HEK293 (cell line): ENCODE data around the gene PC.
A peak's percentile ranks its signal among the peaks of the same experiment; 100 is the strongest.
"Not testable (repeated sequence)": the region's sequence is repeated elsewhere in the genome, so short reads cannot be mapped to it uniquely, and the experiment has no call there.

ENCODE experiments used
- CTCF ChIA-PET: fragments of 350-600 bp; formaldehyde crosslinking; extraction: SDS; loops from one replicate; lab custom pipeline; 2021; ENCODE audit warnings: antibody characterized with exemption; lab: Yijun Ruan, JAX
- POLR2A ChIA-PET: fragments of 300-600 bp; formaldehyde crosslinking; extraction: SDS; loops from one replicate; lab custom pipeline; 2020; ENCODE audit warnings: antibody characterized with exemption, inconsistent platforms; lab: Yijun Ruan, JAX
- H3K27ac ChIP-seq: fragments of 200-500 bp; sonication (Bioruptor generic); 2 replicates; pipeline ENCODE4 v1.5.1; 2014; ENCODE audit warnings: low read depth, low read length, control low read depth, inconsistent platforms; ENCODE audit errors: extremely low read depth
- H3K36me3 ChIP-seq, 2 experiments: fragments of 200-500 bp in 1 of 2; sonication (Bioruptor generic) in 1 of 2; 1 replicate in 1 of 2; 2 replicates in 1 of 2; pipeline ENCODE4 v1.5.1; 2014 to 2017; ENCODE audit warnings: inconsistent platforms in 2 of 2, low read length in 2 of 2; ENCODE audit not compliant: control insufficient read depth in 2 of 2, insufficient read depth in 1 of 2
- H3K4me1 ChIP-seq: fragments of 200-500 bp; sonication (Bioruptor generic); 2 replicates; pipeline ENCODE4 v1.5.1; 2014; ENCODE audit warnings: mild to moderate bottlenecking, low read length, inconsistent platforms; ENCODE audit not compliant: control insufficient read depth, insufficient read depth
- H3K4me3 ChIP-seq: 2 replicates; pipeline ENCODE4 v1.5.1; 2011; ENCODE audit warnings: low read depth, mild to moderate bottlenecking, control low read depth, low read length, moderate library complexity
- H3K9me3 ChIP-seq: fragments of 200-500 bp; sonication (Bioruptor generic); 2 replicates; pipeline ENCODE4 v1.5.1; 2014; ENCODE audit warnings: low read depth, low read length, inconsistent platforms; ENCODE audit not compliant: control insufficient read depth, insufficient read depth
- GLIS1 ChIP-seq: fragments of 450-650 bp; formaldehyde crosslinking; IDR thresholded peaks from 2 replicates; pipeline ENCODE4 v1.5.1; 2016; ENCODE audit warnings: missing biosample characterization, missing genetic modification characterization
- HOXA7 ChIP-seq: sonication (generic); formaldehyde crosslinking; IDR thresholded peaks from 2 replicates; pipeline ENCODE4 v1.8.1; 2022; ENCODE audit warnings: missing genetic modification reagents, borderline replicate concordance
- HOXC10 ChIP-seq: sonication (generic); formaldehyde crosslinking; IDR thresholded peaks from 2 replicates; pipeline ENCODE4 v1.8.1; 2023; ENCODE audit warnings: mild to moderate bottlenecking, missing genetic modification reagents
- ZBTB11 ChIP-seq: fragments of 450-650 bp; formaldehyde crosslinking; conservative IDR thresholded peaks from 2 replicates; pipeline ENCODE4 v1.5.1; 2016; ENCODE audit warnings: low read depth, missing biosample characterization, missing genetic modification characterization
- ZIC2 ChIP-seq: fragments of 450-650 bp; formaldehyde crosslinking; IDR thresholded peaks from 2 replicates; pipeline ENCODE4 v1.5.1; 2016; ENCODE audit warnings: missing biosample characterization, missing genetic modification characterization
- ZNF121 ChIP-seq: fragments of 450-650 bp; formaldehyde crosslinking; IDR thresholded peaks from 2 replicates; pipeline ENCODE4 v1.5.1; 2016; ENCODE audit warnings: missing biosample characterization, missing genetic modification characterization
- ZNF2 ChIP-seq: fragments of 450-650 bp; formaldehyde crosslinking; IDR thresholded peaks from 2 replicates; pipeline ENCODE4 v1.5.1; 2016; ENCODE audit warnings: missing biosample characterization, missing genetic modification characterization
- ZNF335 ChIP-seq: fragments of 450-650 bp; formaldehyde crosslinking; conservative IDR thresholded peaks from 2 replicates; pipeline ENCODE4 v1.5.1; 2016; ENCODE audit warnings: missing biosample characterization, missing genetic modification characterization
- ZNF596 ChIP-seq: fragments of 450-650 bp; IDR thresholded peaks from 2 replicates; pipeline ENCODE4 v1.5.0; 2018; ENCODE audit warnings: missing biosample characterization, mild to moderate bottlenecking, missing genetic modification characterization, moderate library complexity
- TF ChIP-seq, protein P1 (sequence below): fragments of 450-650 bp; formaldehyde crosslinking; IDR thresholded peaks from 2 replicates; pipeline ENCODE4 v1.5.1; 2016; ENCODE audit warnings: missing biosample characterization, missing genetic modification characterization

Gene PC

DNA sequence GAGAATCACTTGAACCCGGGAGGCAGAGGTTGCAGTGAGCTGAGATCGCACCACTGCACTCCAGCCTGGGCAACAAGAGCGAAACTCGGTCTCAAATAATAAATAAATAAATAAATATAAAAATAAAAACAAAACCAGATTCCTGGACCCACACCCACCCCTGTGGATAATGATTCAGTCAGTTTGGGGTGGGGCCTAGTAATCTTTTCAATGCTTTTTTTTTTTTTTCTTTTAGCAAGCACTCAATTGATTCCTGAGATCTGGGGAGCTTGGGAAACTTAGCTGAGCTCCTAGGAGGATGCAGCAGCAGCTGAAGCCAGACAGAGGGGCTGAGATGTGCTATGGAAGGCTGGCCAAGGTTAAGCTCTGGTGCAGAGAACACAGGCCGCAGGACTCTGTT lies 4.6 kb upstream of the PC start:
- Histone ChIP-seq H3K9me3 (no peaks in the 10 kb centered on the region), H3K27ac (no peak overlapping the region), H3K36me3 (no peaks in the 10 kb centered on the region), H3K4me1 (no peaks in the 10 kb centered on the region), H3K4me3 (no peak overlapping the region)
- ChIA-PET POLR2A (no interaction called here), CTCF (interaction anchor here (0.6 to 0.7 kb wide), 3 partner anchors 10 to 573 kb away, joined by 3 read pairs; no protein-coding TSS in a partner anchor)
- TF ChIP-seq HOXA7 (CRISPR knock-in tag) = no peak
- TF ChIP-seq, protein P1, sequence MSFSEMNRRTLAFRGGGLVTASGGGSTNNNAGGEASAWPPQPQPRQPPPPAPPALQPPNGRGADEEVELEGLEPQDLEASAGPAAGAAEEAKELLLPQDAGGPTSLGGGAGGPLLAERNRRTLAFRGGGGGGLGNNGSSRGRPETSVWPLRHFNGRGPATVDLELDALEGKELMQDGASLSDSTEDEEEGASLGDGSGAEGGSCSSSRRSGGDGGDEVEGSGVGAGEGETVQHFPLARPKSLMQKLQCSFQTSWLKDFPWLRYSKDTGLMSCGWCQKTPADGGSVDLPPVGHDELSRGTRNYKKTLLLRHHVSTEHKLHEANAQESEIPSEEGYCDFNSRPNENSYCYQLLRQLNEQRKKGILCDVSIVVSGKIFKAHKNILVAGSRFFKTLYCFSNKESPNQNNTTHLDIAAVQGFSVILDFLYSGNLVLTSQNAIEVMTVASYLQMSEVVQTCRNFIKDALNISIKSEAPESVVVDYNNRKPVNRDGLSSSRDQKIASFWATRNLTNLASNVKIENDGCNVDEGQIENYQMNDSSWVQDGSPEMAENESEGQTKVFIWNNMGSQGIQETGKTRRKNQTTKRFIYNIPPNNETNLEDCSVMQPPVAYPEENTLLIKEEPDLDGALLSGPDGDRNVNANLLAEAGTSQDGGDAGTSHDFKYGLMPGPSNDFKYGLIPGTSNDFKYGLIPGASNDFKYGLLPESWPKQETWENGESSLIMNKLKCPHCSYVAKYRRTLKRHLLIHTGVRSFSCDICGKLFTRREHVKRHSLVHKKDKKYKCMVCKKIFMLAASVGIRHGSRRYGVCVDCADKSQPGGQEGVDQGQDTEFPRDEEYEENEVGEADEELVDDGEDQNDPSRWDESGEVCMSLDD (tag by site-specific recombination) = no peak

GRCh38 chr11:66962247-66962646 lies 4.1 kb upstream of the PC start:
- CTCF ChIA-PET = interaction anchor here (0.6 kb wide), 2 partner anchors 10 to 66 kb away, joined by 3 read pairs; no protein-coding TSS in a partner anchor
- Histone ChIP-seq H3K9me3 (no peaks in the 10 kb centered on the region), H3K4me3 (no peak overlapping the region), H3K27ac (no peak overlapping the region), H3K4me1 (no peaks in the 10 kb centered on the region), H3K36me3 (no peaks in the 10 kb centered on the region)
- TF ChIP-seq GLIS1 (tag by site-specific recombination) (peak; percentile 74), HOXC10 (CRISPR knock-in tag) (no peak), ZNF596 (tag by site-specific recombination) (no peak), ZIC2 (peak; percentile 88)
- POLR2A ChIA-PET = no interaction called here

DNA sequence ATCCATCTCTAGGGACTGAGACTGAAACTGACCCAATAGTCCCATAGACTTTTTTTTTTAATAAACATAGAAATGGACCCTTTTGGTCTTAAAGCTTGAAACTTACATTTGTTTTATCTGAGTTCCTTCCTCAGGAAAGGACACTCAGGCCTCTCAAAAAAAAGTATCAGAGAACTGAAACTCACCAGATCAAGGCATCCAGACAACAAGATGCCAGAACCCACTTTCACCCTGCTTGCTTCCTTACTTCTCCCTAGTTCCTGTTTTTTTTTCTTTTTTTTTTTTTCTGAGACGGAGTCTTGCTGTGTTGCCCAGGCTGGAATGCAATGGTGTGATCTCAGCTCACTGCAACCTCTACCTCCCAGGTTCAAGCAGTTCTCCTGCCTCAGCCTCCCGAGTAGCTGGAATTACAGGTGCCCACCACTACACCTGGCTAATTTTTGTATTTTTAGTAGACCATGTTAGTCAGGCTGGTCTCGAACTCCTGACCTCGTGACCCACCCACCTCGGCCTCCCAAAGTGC lies 3.6 kb upstream of the PC start:
- CTCF ChIA-PET, H3K27ac ChIP-seq, POLR2A ChIA-PET: not testable (repeated sequence)

DNA sequence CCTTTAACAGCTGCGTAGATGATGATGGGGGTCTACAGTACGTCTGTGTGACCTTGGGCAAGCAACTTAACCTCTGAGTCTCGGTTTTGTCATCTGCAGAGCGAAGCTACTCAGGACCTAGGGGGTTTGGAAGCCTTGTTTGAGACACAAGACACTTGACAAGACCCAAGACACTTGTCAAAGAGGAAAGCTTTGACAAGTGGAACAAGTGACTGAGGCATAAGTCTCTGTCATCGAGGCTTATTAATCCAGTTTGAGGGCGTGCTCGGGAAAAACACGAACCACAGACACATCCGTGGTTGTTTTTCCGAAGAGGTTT lies 732 bp upstream of the PC start:
- Histone ChIP-seq H3K27ac (no peak overlapping the region), H3K4me1 (no peaks in the 10 kb centered on the region), H3K9me3 (no peaks in the 10 kb centered on the region), H3K36me3 (no peaks in the 10 kb centered on the region), H3K4me3 (peak overlapping the region; percentile 24; the same call in 1 of the 2 replicates)
- CTCF ChIA-PET = interaction anchor here (0.9 to 1.0 kb wide), 2 partner anchors 9 to 12 kb away, joined by 3 read pairs; no protein-coding TSS in a partner anchor
- TF ChIP-seq ZNF335 (tag by site-specific recombination) = peak; percentile 18
- 0 out of 2 replicates have a peak, but pooled peaks have one; percentile 3 for TF ChIP-seq ZBTB11
- TF ChIP-seq ZNF2 (tag by site-specific recombination) = no peak
- POLR2A ChIA-PET = interaction anchor here (0.5 to 1.6 kb wide), 5 partner anchors 9 to 116 kb away, joined by 3 to 8 read pairs (median 6); partner anchors contain the start of gene RCE1

More for the DNA sequence above, 3.6 kb upstream of the PC start:
- 0 out of 2 replicates have a peak, but pooled peaks have one; percentile 20 for TF ChIP-seq ZNF121 (tag by site-specific recombination)
- not testable (repeated sequence) for H3K36me3 ChIP-seq, H3K9me3 ChIP-seq, H3K4me3 ChIP-seq, H3K4me1 ChIP-seq
